RWPE1 (cell line): ENCODE measurements around the gene EVX2.

Source experiments
- CTCF ChIA-PET: fragments of 350-600 bp; sonication (Branson Sonifier 250); formaldehyde crosslinking; extraction: SDS; loops from one replicate; lab custom pipeline; 2021; lab: Yijun Ruan, JAX
- POLR2A ChIA-PET: fragments of 400-600 bp; formaldehyde crosslinking; extraction: SDS; loops from one replicate; lab custom pipeline; 2020; ENCODE audit warnings: antibody characterized with exemption; ENCODE audit not compliant: low non-redundant PET; lab: Yijun Ruan, JAX
- DNase-seq: peaks from one replicate; pipeline ENCODE4 v3.0.0; 2012; ENCODE audit warnings: low spot score
- H3K27ac ChIP-seq: fragments of 450-650 bp; 2 replicates; pipeline ENCODE4 v1.5.1; 2017
- CTCF ChIP-seq: fragments of 450-650 bp; conservative IDR thresholded peaks from 2 replicates; pipeline ENCODE4 v1.5.1; 2017; ENCODE audit warnings: low read depth, mild to moderate bottlenecking

The EVX2 gene

GRCh38 chr2:176104316-176105077 lies 20.7 kb upstream of the EVX2 start:
- DNase-seq: no peak
- ChIA-PET POLR2A (interaction anchor here (0.8 kb wide), 1 partner anchor 1120 kb away, joined by 12 read pairs; no protein-coding TSS in a partner anchor), CTCF (interaction anchor here (0.7 to 1.3 kb wide), 5 partner anchors 11 to 710 kb away, joined by 3 to 5 read pairs (median 3); no protein-coding TSS in a partner anchor)
- no peak for TF ChIP-seq CTCF
- H3K27ac ChIP-seq: peak overlapping the region; percentile 98

- no peak for TF ChIP-seq CTCF
- DNase-seq: no peak
- CTCF ChIA-PET: interaction anchor here (0.7 to 1.3 kb wide), 3 partner anchors 10 to 530 kb away, joined by 3 to 4 read pairs (median 3); no protein-coding TSS in a partner anchor
- H3K27ac ChIP-seq: peak overlapping the region; percentile 98
- POLR2A ChIA-PET: interaction anchor here (0.8 kb wide), 1 partner anchor 1120 kb away, joined by 12 read pairs; no protein-coding TSS in a partner anchor
Observed at GRCh38 chr2:176103742-176104315, 20.1 kb upstream of the EVX2 start.

GRCh38 chr2:176103194-176103593 lies 19.4 kb upstream of the EVX2 start:
- no peak for TF ChIP-seq CTCF
- ChIA-PET CTCF (no interaction called here), POLR2A (interaction anchor here (0.8 kb wide), 1 partner anchor 1121 kb away, joined by 12 read pairs; no protein-coding TSS in a partner anchor)
- H3K27ac ChIP-seq: peak overlapping the region; percentile 98
- no peak for DNase-seq

- DNase-seq: no peak
- no peak overlapping the region for H3K27ac ChIP-seq
- POLR2A ChIA-PET: no interaction called here
- CTCF ChIA-PET: interaction anchor here (0.6 to 1.4 kb wide), 4 partner anchors 9 to 1061 kb away, joined by 3 to 6 read pairs (median 4); no protein-coding TSS in a partner anchor
- TF ChIP-seq CTCF: no peak
Observed at GRCh38 chr2:176102309-176102866, 18.6 kb upstream of the EVX2 start.

DNA sequence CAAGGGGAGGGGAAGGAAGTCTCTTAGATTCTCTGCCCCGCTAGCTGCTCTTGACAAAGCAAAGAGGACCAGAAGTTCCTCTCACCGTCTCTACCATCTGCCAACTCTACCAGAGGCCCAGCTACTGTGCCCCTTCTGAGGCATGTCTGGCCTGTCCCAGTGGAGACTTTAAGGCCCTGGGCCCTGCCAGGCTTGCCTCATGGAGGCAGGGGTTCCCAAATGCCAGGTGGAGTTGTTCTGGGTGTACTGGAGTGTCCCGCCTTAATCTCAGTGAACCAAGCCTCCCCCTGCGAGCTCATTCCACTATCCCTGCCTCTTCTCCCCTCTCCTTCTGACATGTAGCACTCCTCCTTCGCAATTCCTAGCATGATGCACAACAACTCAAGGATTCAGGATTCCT lies 18.1 kb upstream of the EVX2 start:
- CTCF ChIA-PET: interaction anchor here (1.0 to 1.4 kb wide), 2 partner anchors 8 to 14 kb away, joined by 3 to 6 read pairs; no protein-coding TSS in a partner anchor
- DNase-seq: no peak
- POLR2A ChIA-PET: no interaction called here
- no peak for TF ChIP-seq CTCF
- no peak overlapping the region for H3K27ac ChIP-seq

- no peak for TF ChIP-seq CTCF
- DNase-seq: no peak
- CTCF ChIA-PET: interaction anchor here (1.0 to 1.4 kb wide), 2 partner anchors 8 to 13 kb away, joined by 3 to 6 read pairs; no protein-coding TSS in a partner anchor
- no peak overlapping the region for H3K27ac ChIP-seq
- POLR2A ChIA-PET: no interaction called here
Observed at GRCh38 chr2:176101216-176101830, 17.6 kb upstream of the EVX2 start.
